HG03575 (cell line): ENCODE results near the gene ZBTB44.
"Not testable (repeated sequence)": the region's sequence is repeated elsewhere in the genome, so short reads cannot be mapped to it uniquely, and the experiment has no call there.

ENCODE experiments used
- ATAC-seq: cut with Tn5 transposase; IDR thresholded peaks from one replicate; pipeline ENCODE4 v1.9.1; 2021; ENCODE audit not compliant: unreplicated experiment, insufficient number of reproducible peaks, low FRiP score; ENCODE audit errors: extremely low read depth

Gene ZBTB44

GRCh38 chr11:130203766-130204702, 110.7 kb downstream of the ZBTB44 start:
- no peak for ATAC-seq

GRCh38 chr11:130202818-130203689, 111.7 kb downstream of the ZBTB44 start:
- ATAC-seq, result no peak

- ATAC-seq, result no peak
These were observed 112.5 kb downstream of the ZBTB44 start for GRCh38 chr11:130202009-130202817.

- no peak for ATAC-seq
These were observed 113.7 kb downstream of the ZBTB44 start for GRCh38 chr11:130201026-130201425.

GRCh38 chr11:130199792-130200191, 114.9 kb downstream of the ZBTB44 start:
- no peak for ATAC-seq

GRCh38 chr11:130198964-130199363, 115.8 kb downstream of the ZBTB44 start:
- ATAC-seq, result no peak

- ATAC-seq, result no peak
These were observed 116.4 kb downstream of the ZBTB44 start for GRCh38 chr11:130198292-130198691.

GRCh38 chr11:130197386-130198035, 117.2 kb downstream of the ZBTB44 start:
- ATAC-seq, result no peak

- ATAC-seq, result no peak
These were observed 120.3 kb downstream of the ZBTB44 start for GRCh38 chr11:130194241-130195023.

GRCh38 chr11:130193551-130193950, 121.2 kb downstream of the ZBTB44 start:
- ATAC-seq, result not testable (repeated sequence)

- no peak for ATAC-seq
These were observed 121.9 kb downstream of the ZBTB44 start for GRCh38 chr11:130192845-130193267.

- no peak for ATAC-seq
These were observed 122.8 kb downstream of the ZBTB44 start for GRCh38 chr11:130191896-130192295.

- ATAC-seq, result no peak
These were observed 124.3 kb downstream of the ZBTB44 start for GRCh38 chr11:130190371-130190881.

- ATAC-seq, result no peak
These were observed 125.1 kb downstream of the ZBTB44 start for GRCh38 chr11:130189492-130190210.

GRCh38 chr11:130188585-130189347, 126.0 kb downstream of the ZBTB44 start:
- ATAC-seq, result no peak

- ATAC-seq, result no peak
These were observed 126.7 kb downstream of the ZBTB44 start for GRCh38 chr11:130188047-130188446.
